HFFc6 (cell line): Measurements from ENCODE around the gene SLC49A3. TPM values are rescaled to one million over a fixed set of nuclear protein-coding genes. Genes with fewer than 3 reads are reported as not detected.

ENCODE experiments used
- DNase-seq: peaks from one replicate; pipeline ENCODE4 v3.0.0-alpha.2; 2018
- H3K27ac Mint-ChIP-seq: 2 replicates; pipeline ENCODE4 v1.8.0; 2020; ENCODE audit warnings: mild to moderate bottlenecking, mixed read lengths
- H3K27me3 Mint-ChIP-seq: 2 replicates; pipeline ENCODE4 v1.8.0; 2021; ENCODE audit warnings: mild to moderate bottlenecking, moderate library complexity, mixed read lengths; ENCODE audit not compliant: insufficient read depth
- H3K36me3 Mint-ChIP-seq: 2 replicates; pipeline ENCODE4 v1.8.0; 2021; ENCODE audit warnings: low read depth, mixed read lengths
- H3K4me1 Mint-ChIP-seq: 2 replicates; pipeline ENCODE4 v1.8.0; 2020; ENCODE audit warnings: low read depth, mixed read lengths
- H3K4me3 Mint-ChIP-seq: 2 replicates; pipeline ENCODE4 v1.8.0; 2020; ENCODE audit warnings: mild to moderate bottlenecking, moderate library complexity, mixed read lengths
- H3K9me3 Mint-ChIP-seq: 2 replicates; pipeline ENCODE4 v1.8.0; 2020; ENCODE audit warnings: mild to moderate bottlenecking, mixed read lengths
- CTCF ChIP-seq: fragments of 200-600 bp; sonication (generic); IDR thresholded peaks from 2 replicates; pipeline ENCODE4 v1.5.0; 2021; ENCODE audit warnings: antibody characterized with exemption, mild to moderate bottlenecking
- total RNA-seq, 6 experiments: library from RNA; stranded (reverse); fragmentation: NEBNext Ultra II Directional; extraction: Animal tissue kit (Norgen Biotek cat#: 25700); gene quantifications; 2 replicates in 1 of 6; 3 replicates in 5 of 6; pipeline ENCODE4 v1.2.3, GENCODE V29; 2021

Gene SLC49A3
- total RNA-seq, 6 experiments from 2014 or later = 0.13 to 0.62 (median 0.21) TPM; not detected in 1

GRCh38 chr4:678331-679103, 10.4 kb downstream of the SLC49A3 start:
- H3K36me3 Mint-ChIP-seq = peaks cover 1% of the 10 kb centered on the region

GRCh38 chr4:677431-678293, 11.3 kb downstream of the SLC49A3 start:
- DNase-seq = no peak
- no peak overlapping the region for H3K4me3 Mint-ChIP-seq
- no peaks in the 10 kb centered on the region for H3K9me3 Mint-ChIP-seq
- H3K27me3 Mint-ChIP-seq = no peaks in the 10 kb centered on the region
- H3K36me3 Mint-ChIP-seq = peaks cover 8% of the 10 kb centered on the region
- no peak for TF ChIP-seq CTCF
- H3K27ac Mint-ChIP-seq = no peak overlapping the region
- peaks cover 9% of the 10 kb centered on the region for H3K4me1 Mint-ChIP-seq

More at GRCh38 chr4:678331-679103, 10.4 kb downstream of the SLC49A3 start:
- no peaks in the 10 kb centered on the region for H3K27me3 Mint-ChIP-seq
- H3K4me3 Mint-ChIP-seq = no peak overlapping the region
- peaks cover 2% of the 10 kb centered on the region for H3K4me1 Mint-ChIP-seq
- H3K27ac Mint-ChIP-seq = no peak overlapping the region
- no peaks in the 10 kb centered on the region for H3K9me3 Mint-ChIP-seq
- TF ChIP-seq CTCF = no peak
- no peak for DNase-seq

- no peak overlapping the region for H3K4me3 Mint-ChIP-seq
- no peak overlapping the region for H3K27ac Mint-ChIP-seq
- no peak for DNase-seq
- H3K9me3 Mint-ChIP-seq = no peaks in the 10 kb centered on the region
- no peaks in the 10 kb centered on the region for H3K27me3 Mint-ChIP-seq
- H3K36me3 Mint-ChIP-seq = peaks cover 8% of the 10 kb centered on the region
- TF ChIP-seq CTCF = no peak
- H3K4me1 Mint-ChIP-seq = peaks cover 9% of the 10 kb centered on the region
These were observed 12.1 kb downstream of the SLC49A3 start for GRCh38 chr4:676871-677235.

- Mint-ChIP-seq H3K4me3 (no peak overlapping the region; the same call in 1 of the 2 replicates), H3K4me1 (peaks cover 9% of the 10 kb centered on the region), H3K27ac (no peak overlapping the region), H3K9me3 (no peaks in the 10 kb centered on the region), H3K36me3 (peaks cover 12% of the 10 kb centered on the region), H3K27me3 (no peaks in the 10 kb centered on the region)
- TF ChIP-seq CTCF = no peak
- no peak for DNase-seq
These were observed 12.7 kb downstream of the SLC49A3 start for GRCh38 chr4:675980-676870.
